ENCODE data around the gene CT45A9. TPM values are rescaled to one million over a fixed set of nuclear protein-coding genes. Genes with fewer than 3 reads are reported as not detected.
"Not testable (repeated sequence)": the region's sequence is repeated elsewhere in the genome, so short reads cannot be mapped to it uniquely, and the experiment has no call there.

The CT45A9 gene
- total RNA-seq: not detected

- H3K27me3 Mint-ChIP-seq; DNase-seq; H3K9me3 Mint-ChIP-seq (ENCODE audit: low read depth); CTCF ChIA-PET; H3K27ac Mint-ChIP-seq; ATAC-seq; H3K36me3 Mint-ChIP-seq; H3K4me1 Mint-ChIP-seq; H3K4me3 Mint-ChIP-seq: not testable (repeated sequence)
Measured at GRCh38 chrX:135871712-135872111, at the start of gene CT45A9. TSS of gene CT45A9 (minus strand) at chrX:135871812. CDS start at chrX:135868061, 3,751 bp downstream.

- not testable (repeated sequence) for H3K4me3 Mint-ChIP-seq
Measured at GRCh38 chrX:135920516-135920915, 48.9 kb upstream of the CT45A9 start.

GRCh38 chrX:135914404-135914803 is 42.8 kb upstream of the CT45A9 start:
- CTCF ChIA-PET: no interaction called here
- no peaks in the 10 kb centered on the region for H3K4me1 Mint-ChIP-seq
- DNase-seq: no peak
- H3K4me3 Mint-ChIP-seq: no peak overlapping the region
- no peaks in the 10 kb centered on the region for H3K36me3 Mint-ChIP-seq
- no peaks in the 10 kb centered on the region for H3K9me3 Mint-ChIP-seq (ENCODE audit: low read depth)
- H3K27ac Mint-ChIP-seq: no peak overlapping the region
- no peak for ATAC-seq
- no peaks in the 10 kb centered on the region for H3K27me3 Mint-ChIP-seq

More at GRCh38 chrX:135920516-135920915, 48.9 kb upstream of the CT45A9 start:
- H3K4me1 Mint-ChIP-seq; CTCF ChIA-PET; H3K36me3 Mint-ChIP-seq; H3K9me3 Mint-ChIP-seq (ENCODE audit: low read depth); H3K27me3 Mint-ChIP-seq; H3K27ac Mint-ChIP-seq; DNase-seq; ATAC-seq: not testable (repeated sequence)

DNA sequence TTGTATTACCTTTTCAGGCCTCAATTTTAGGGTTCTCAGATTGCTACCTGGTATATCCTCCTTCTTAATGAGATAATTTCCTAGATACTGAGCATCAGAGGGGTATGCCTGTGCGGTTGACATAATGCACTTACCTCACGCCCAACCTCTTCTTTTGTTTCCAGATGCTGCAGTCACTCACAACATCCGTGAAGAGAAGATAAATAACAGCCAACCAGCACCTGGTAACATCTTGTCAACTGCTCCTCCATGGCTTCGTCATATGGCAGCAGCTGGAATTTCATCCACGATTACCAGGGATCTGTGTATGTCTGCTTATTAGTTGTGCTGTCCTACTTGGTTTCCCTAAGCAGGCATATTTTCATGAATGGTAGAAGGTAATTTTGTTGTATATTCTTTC is 38.6 kb upstream of the CT45A9 start:
- H3K27ac Mint-ChIP-seq: no peak overlapping the region
- H3K27me3 Mint-ChIP-seq: no peaks in the 10 kb centered on the region
- H3K36me3 Mint-ChIP-seq: no peaks in the 10 kb centered on the region
- CTCF ChIA-PET: no interaction called here
- no peaks in the 10 kb centered on the region for H3K4me1 Mint-ChIP-seq
- DNase-seq (no peak), ATAC-seq (no peak)
- H3K4me3 Mint-ChIP-seq: no peak overlapping the region
- H3K9me3 Mint-ChIP-seq (ENCODE audit: low read depth): no peaks in the 10 kb centered on the region

- H3K27ac Mint-ChIP-seq: no peak within 1 kb of the TSS
- no peaks in the 10 kb centered on the region for H3K9me3 Mint-ChIP-seq (ENCODE audit: low read depth)
- CTCF ChIA-PET: no interaction called here
- no peaks in the 10 kb centered on the region for H3K4me1 Mint-ChIP-seq
- no peaks in the 10 kb centered on the region for H3K27me3 Mint-ChIP-seq
- DNase-seq (no peak), ATAC-seq (no peak)
- no peak within 1 kb of the TSS for H3K4me3 Mint-ChIP-seq
- no peaks in the 10 kb centered on the region for H3K36me3 Mint-ChIP-seq
Measured at GRCh38 chrX:135893294-135893817, 21.7 kb upstream of the CT45A9 start, which contains the start of the genes CT45A10 and SAGE1. TSS of gene CT45A10 (minus strand) at chrX:135893444. CDS start at chrX:135885344, 8,100 bp downstream. TSS of gene SAGE1 (plus strand) at chrX:135893716. CDS start at chrX:135896243, 2,527 bp downstream.

DNA sequence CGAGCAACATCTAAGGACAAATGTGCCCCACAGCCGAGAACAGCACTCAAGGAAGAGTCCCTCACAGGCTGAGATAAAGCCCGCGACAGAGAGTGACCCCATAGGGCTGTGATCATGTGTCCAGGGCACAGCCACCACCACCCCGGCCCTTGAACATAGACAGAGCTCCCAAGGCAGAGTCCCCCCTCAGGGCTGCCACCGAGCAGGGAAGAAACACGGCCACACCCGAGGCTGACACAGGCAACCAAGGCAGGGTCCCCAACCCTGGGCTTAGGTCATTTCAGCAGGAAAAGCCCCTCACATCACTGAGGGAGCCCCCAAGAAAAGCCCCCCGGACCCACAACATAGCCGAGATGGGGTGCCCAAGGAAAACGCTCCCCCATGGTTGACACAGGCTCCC is 21.2 kb upstream of the CT45A9 start:
- CTCF ChIA-PET: no interaction called here
- DNase-seq: no peak
- H3K36me3 Mint-ChIP-seq: no peaks in the 10 kb centered on the region
- H3K9me3 Mint-ChIP-seq (ENCODE audit: low read depth): no peaks in the 10 kb centered on the region
- ATAC-seq: no peak
- H3K27ac Mint-ChIP-seq: no peak overlapping the region
- no peaks in the 10 kb centered on the region for H3K4me1 Mint-ChIP-seq
- no peak overlapping the region for H3K4me3 Mint-ChIP-seq
- H3K27me3 Mint-ChIP-seq: no peaks in the 10 kb centered on the region

GRCh38 chrX:135890087-135890585 is 18.5 kb upstream of the CT45A9 start:
- Mint-ChIP-seq H3K27me3 (no peaks in the 10 kb centered on the region), H3K36me3 (no peaks in the 10 kb centered on the region), H3K4me3 (no peak overlapping the region), H3K27ac (no peak overlapping the region), H3K4me1 (no peaks in the 10 kb centered on the region), H3K9me3 (ENCODE audit: low read depth) (no peaks in the 10 kb centered on the region)
- no peak for ATAC-seq
- CTCF ChIA-PET: interaction anchor here (1.3 kb wide), 1 partner anchor 42 kb away, joined by 3 read pairs; no protein-coding TSS in a partner anchor
- no peak for DNase-seq

DNA sequence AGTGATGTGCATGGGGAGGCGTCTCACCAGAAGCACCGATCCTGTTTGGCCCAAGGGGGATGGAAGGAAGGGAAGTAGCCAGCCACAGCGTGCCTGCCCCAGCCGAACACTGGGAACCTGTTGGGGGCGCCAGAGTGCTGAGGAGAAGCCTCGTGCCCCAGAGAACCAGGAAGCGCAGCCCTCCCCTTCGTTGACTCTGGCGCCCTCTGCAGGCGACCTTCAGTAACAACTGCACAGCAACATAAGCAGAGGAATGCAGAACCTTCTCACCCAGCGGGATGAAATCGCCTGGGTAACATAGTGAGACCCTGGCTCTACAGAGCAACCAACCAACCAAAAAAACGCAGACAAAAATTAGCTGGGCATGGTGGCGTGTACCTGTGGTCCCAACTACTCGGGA is 17.4 kb upstream of the CT45A9 start:
- H3K36me3 Mint-ChIP-seq; H3K9me3 Mint-ChIP-seq (ENCODE audit: low read depth); H3K4me3 Mint-ChIP-seq; CTCF ChIA-PET; H3K27me3 Mint-ChIP-seq; H3K27ac Mint-ChIP-seq; ATAC-seq; H3K4me1 Mint-ChIP-seq: not testable (repeated sequence)
- peak; percentile 52 for DNase-seq

DNA sequence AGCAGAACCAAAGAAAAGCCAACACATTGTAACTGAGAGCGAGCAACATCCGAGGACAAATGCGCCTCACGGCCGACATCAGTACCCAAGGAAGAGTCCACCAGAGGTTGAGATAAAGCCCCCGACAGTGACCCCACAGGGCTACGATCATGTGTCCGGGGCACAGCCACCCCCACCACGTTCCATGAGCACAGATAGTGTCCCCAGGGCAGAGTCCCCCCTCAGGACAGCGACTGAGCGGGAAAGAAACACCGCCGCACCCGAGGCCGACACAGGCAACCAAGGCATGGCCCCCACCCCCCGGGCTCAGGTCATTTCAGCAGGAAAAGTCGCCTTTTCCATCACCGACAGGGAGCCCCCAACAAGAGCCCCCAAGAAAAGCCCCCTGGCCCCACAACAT is 16.6 kb upstream of the CT45A9 start:
- H3K27ac Mint-ChIP-seq; H3K36me3 Mint-ChIP-seq; ATAC-seq; DNase-seq; H3K27me3 Mint-ChIP-seq; H3K4me3 Mint-ChIP-seq; CTCF ChIA-PET; H3K4me1 Mint-ChIP-seq; H3K9me3 Mint-ChIP-seq (ENCODE audit: low read depth): not testable (repeated sequence)

- H3K27me3 Mint-ChIP-seq; H3K9me3 Mint-ChIP-seq (ENCODE audit: low read depth); DNase-seq; CTCF ChIA-PET; H3K27ac Mint-ChIP-seq; H3K36me3 Mint-ChIP-seq; ATAC-seq; H3K4me3 Mint-ChIP-seq; H3K4me1 Mint-ChIP-seq: not testable (repeated sequence)
Measured at GRCh38 chrX:135882741-135883140, 11.1 kb upstream of the CT45A9 start.

GRCh38 chrX:135854438-135854837 is 17.2 kb downstream of the CT45A9 start, which contains the start of gene CT45A8:
TSS of gene CT45A8 (minus strand) at chrX:135854538. CDS start at chrX:135850783, 3,755 bp downstream.
- H3K27me3 Mint-ChIP-seq; H3K4me3 Mint-ChIP-seq; H3K9me3 Mint-ChIP-seq (ENCODE audit: low read depth); H3K36me3 Mint-ChIP-seq; ATAC-seq; CTCF ChIA-PET; H3K27ac Mint-ChIP-seq; H3K4me1 Mint-ChIP-seq; DNase-seq: not testable (repeated sequence)

DNA sequence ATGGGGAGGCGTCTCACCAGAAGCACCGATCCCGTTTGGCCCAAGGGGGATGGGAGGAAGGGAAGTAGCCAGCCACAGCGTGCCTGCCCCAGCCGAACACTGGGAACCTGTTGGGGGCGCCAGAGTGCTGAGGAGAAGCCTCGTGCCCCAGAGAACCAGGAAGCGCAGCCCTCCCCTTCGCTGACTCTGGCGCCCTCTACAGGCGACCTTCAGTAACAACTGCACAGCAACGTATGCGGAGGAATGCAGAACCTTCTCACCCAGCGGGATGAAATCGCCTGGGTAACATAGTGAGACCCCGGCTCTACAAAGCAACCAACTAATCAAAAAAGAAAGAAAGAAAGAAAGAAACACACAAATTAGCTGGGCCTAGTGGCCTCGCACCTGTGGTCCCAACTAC is 34.4 kb downstream of the CT45A9 start, which contains the start of gene CT45A7:
TSS of gene CT45A7 (minus strand) at position 101 of the 400 bp plus-strand sequence. CDS start 3,747 bp downstream, outside the sequence.
- H3K27ac Mint-ChIP-seq; CTCF ChIA-PET; H3K4me1 Mint-ChIP-seq; DNase-seq; H3K4me3 Mint-ChIP-seq; ATAC-seq; H3K9me3 Mint-ChIP-seq (ENCODE audit: low read depth); H3K27me3 Mint-ChIP-seq; H3K36me3 Mint-ChIP-seq: not testable (repeated sequence)

- H3K9me3 Mint-ChIP-seq (ENCODE audit: low read depth); DNase-seq; H3K4me3 Mint-ChIP-seq; CTCF ChIA-PET; ATAC-seq; H3K27ac Mint-ChIP-seq; H3K27me3 Mint-ChIP-seq; H3K36me3 Mint-ChIP-seq; H3K4me1 Mint-ChIP-seq: not testable (repeated sequence)
Measured at GRCh38 chrX:135819912-135820311, 51.7 kb downstream of the CT45A9 start, which contains the start of gene CT45A2. TSS of gene CT45A2 (minus strand) at chrX:135820012. CDS start at chrX:135816265, 3,747 bp downstream.

Measured in activated CD8-positive, alpha-beta memory T cell treated with anti-CD3 and anti-CD28 coated beads, Interleukin-2, amount 10 ng/mL, durations not matched to agents 7 days and 5 days (primary cell).